ENCODE data around the gene PLEKHA1.

The PLEKHA1 gene

GRCh38 chr10:122468307-122468925 is 93.9 kb downstream of the PLEKHA1 start:
- in situ Hi-C loops (cut with MboI; ENCODE audit: low sequenced_read_pairs), result no loop called here
- H3K4me3 ChIP-seq, result no peak overlapping the region
- no peaks in the 10 kb centered on the region; the same call in 1 of the 2 replicates for H3K36me3 ChIP-seq (replicated peaks)
- no peak for DNase-seq (ENCODE audit: low spot score in 2 of 2)
- no peaks in the 10 kb centered on the region for H3K9me3 ChIP-seq
- no peaks in the 10 kb centered on the region for H3K4me1 ChIP-seq
- no peaks in the 10 kb centered on the region for H3K27me3 ChIP-seq (ENCODE audit: low read depth)

DNA sequence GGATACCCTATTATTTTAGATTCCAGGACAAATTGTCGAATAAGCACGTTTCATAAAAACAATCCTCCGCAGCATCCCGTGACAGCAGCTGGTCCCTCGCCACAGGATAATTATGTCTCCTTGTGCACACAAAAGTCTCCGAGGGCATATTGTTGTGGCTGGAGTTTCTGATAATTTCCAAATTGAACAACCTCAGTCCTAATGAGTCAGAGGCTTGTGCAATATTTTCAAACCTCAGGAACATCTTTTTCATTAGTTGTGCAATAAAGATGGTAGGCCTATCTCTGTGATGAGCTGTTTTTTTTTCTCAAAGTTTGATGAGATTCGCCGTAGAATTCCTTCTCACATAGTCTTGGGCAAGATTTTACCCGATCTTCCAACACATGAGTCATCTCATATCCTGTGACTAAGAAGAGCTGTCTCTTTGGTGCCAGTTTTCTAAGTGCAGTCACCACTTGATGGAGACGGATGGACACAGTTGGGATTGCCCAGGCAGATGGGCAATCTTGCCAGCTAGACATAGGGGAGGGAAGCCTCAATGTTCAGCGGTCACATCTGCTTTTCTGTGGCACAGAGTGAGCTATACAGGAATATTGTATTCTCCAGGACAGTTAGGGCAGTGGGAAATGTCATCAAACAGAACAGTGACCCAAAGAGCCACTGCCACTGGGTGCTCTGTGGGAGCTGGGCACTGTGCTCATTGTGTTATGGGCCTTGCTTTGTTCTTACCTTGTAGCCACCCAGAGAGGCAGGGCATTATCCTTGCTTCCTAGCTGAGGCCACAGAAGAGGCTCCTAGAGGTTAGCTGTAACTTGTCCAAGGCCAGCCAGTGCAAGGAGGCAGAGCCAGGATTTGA is 94.6 kb downstream of the PLEKHA1 start:
- no peak for DNase-seq (ENCODE audit: low spot score in 2 of 2)
- Histone ChIP-seq H3K9me3 (no peaks in the 10 kb centered on the region), H3K36me3 (replicated peaks) (no peaks in the 10 kb centered on the region; the same call in 1 of the 2 replicates), H3K4me1 (no peaks in the 10 kb centered on the region), H3K27me3 (ENCODE audit: low read depth) (no peaks in the 10 kb centered on the region), H3K4me3 (no peak overlapping the region)
- in situ Hi-C loops (cut with MboI; ENCODE audit: low sequenced_read_pairs), result no loop called here

- Histone ChIP-seq H3K27me3 (ENCODE audit: low read depth) (no peaks in the 10 kb centered on the region), H3K36me3 (replicated peaks) (no peaks in the 10 kb centered on the region; the same call in 1 of the 2 replicates), H3K4me1 (peaks cover under 1% of the 10 kb centered on the region), H3K4me3 (no peak overlapping the region), H3K9me3 (no peaks in the 10 kb centered on the region)
- DNase-seq (ENCODE audit: low spot score in 2 of 2), result no peak
- in situ Hi-C loops (cut with MboI; ENCODE audit: low sequenced_read_pairs), result no loop called here
Observed at GRCh38 chr10:122469848-122470247, 95.3 kb downstream of the PLEKHA1 start.

DNA sequence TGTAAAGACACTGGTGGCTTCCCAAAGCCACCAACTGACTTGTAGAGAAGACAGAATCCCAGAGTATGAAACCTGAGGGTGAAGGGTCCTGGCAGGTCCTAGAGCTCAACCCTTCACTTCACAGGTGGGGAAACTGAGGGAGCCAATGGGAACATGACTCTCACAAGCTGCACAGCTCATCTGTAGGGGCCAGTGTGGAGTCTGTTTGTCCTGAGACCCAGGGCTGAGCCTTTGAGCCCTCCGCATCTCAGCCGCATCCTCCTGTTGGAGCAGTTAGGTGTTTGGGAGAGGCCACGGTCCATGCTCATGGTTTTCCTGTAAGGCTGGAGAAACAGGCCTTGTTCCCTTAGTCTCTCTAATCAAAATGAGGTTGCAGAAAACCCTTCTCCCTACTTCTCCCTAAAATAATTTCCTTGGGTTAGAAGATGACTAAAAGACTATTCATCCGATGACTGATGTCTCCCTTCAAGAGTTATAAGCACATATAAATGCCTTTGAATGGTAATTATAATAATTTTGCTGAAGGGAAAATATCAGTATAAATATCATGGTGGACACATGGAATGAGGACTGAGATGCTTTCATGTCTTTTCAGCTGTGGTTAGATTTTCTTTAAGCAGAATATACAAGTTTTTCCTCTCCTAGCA is 97.1 kb downstream of the PLEKHA1 start:
- H3K4me3 ChIP-seq, result no peak overlapping the region
- peaks cover 13% of the 10 kb centered on the region for H3K4me1 ChIP-seq
- no peaks in the 10 kb centered on the region for H3K36me3 ChIP-seq (replicated peaks)
- DNase-seq (ENCODE audit: low spot score in 2 of 2), result no peak
- H3K27me3 ChIP-seq (ENCODE audit: low read depth), result no peaks in the 10 kb centered on the region
- no peaks in the 10 kb centered on the region for H3K9me3 ChIP-seq
- in situ Hi-C loops (cut with MboI; ENCODE audit: low sequenced_read_pairs), result no loop called here

DNA sequence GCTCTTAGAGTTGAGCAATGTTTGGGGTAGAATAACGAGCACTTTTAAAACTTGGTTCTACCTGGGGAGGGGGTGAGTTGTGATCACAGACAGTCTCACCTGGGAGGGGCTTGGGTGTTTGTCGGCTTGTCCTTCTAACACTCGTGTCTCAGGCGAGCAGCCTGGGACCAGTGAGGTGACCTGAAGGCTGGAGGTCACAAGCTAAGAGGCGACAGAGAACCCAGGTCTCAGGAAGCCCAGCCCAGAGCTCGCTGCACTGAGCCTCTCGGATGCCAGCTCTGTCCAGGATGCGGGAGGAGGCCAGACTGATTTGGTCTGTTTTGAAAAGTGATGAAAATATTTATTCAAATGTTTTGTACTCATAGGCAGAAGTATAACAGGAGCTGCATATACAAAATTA is 98.6 kb downstream of the PLEKHA1 start:
- no peaks in the 10 kb centered on the region for H3K9me3 ChIP-seq
- no peak for DNase-seq (ENCODE audit: low spot score in 2 of 2)
- no peaks in the 10 kb centered on the region for H3K36me3 ChIP-seq (replicated peaks)
- no peak overlapping the region for H3K4me3 ChIP-seq
- H3K27me3 ChIP-seq (ENCODE audit: low read depth), result no peaks in the 10 kb centered on the region
- peaks cover 13% of the 10 kb centered on the region for H3K4me1 ChIP-seq
- in situ Hi-C loops (cut with MboI; ENCODE audit: low sequenced_read_pairs), result no loop called here

- in situ Hi-C loops (cut with MboI; ENCODE audit: low sequenced_read_pairs), result no loop called here
- Histone ChIP-seq H3K9me3 (no peaks in the 10 kb centered on the region), H3K4me3 (no peak overlapping the region)
Observed at GRCh38 chr10:122474131-122474818, 99.8 kb downstream of the PLEKHA1 start.

DNA sequence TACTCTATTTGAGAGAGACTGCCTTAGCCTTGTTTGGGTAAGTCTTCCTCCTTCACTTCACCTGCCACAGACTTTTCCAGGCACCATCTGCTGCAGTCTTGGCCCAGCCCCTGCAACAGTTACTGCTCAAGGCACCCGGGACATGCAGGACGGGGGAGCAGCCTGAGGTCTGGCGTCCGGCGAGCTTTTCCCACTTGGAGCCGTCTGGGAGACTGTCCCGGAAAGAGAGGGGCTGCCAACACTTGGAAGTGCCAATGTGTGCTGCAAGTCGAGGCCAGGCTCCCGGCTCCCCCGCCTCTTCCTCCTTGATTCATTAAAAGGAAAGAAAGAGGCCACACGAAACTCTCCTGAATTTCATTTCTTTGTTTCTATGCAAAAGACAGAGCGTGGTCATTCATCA is 100.6 kb downstream of the PLEKHA1 start:
- Histone ChIP-seq H3K9me3 (no peaks in the 10 kb centered on the region), H3K4me1 (peaks cover 13% of the 10 kb centered on the region), H3K36me3 (replicated peaks) (no peaks in the 10 kb centered on the region), H3K4me3 (no peak overlapping the region), H3K27me3 (ENCODE audit: low read depth) (no peaks in the 10 kb centered on the region)
- in situ Hi-C loops (cut with MboI; ENCODE audit: low sequenced_read_pairs), result no loop called here
- DNase-seq (ENCODE audit: low spot score in 2 of 2), result peak in 1 of 2 experiments; percentile 61

More at GRCh38 chr10:122474131-122474818, 99.8 kb downstream of the PLEKHA1 start:
- Histone ChIP-seq H3K36me3 (replicated peaks) (no peaks in the 10 kb centered on the region), H3K27me3 (ENCODE audit: low read depth) (no peaks in the 10 kb centered on the region), H3K4me1 (peaks cover 13% of the 10 kb centered on the region)
- no peak for DNase-seq (ENCODE audit: low spot score in 2 of 2)

DNA sequence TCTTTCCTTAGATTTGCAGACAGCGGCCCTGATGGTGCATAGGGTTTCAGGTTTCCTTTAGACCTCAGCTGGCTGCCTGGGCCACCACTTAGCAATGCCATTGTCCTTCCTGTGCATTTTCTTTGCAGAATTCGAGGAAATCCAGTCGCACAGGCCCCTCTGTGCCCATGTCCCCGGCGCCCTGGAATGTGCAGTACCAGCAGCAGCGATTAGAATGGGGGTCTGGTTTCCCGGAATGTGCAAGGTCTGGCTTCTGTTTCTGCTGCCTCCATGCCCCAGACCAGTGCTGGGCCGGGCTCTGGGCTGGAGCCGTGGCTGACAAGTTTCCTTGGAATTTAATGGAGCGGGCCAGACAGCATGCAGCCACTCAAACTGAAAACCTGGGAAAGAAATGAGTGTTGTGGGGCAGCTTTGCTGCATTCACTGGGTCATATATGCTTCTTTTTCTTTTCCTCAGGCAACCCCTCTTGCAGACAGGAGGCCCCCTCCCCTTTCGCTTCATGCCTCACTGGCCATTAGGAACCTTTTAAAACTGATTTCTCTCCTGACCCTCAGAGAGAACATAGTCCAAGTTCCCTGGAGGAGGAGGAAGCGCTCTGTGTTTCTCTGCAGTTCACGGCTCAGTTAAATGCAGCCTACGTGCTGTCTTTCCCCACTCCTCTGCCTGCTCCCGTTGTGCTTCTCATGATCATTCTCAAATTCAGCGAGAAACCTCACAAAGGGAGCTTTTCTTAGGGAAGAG is 101.3 kb downstream of the PLEKHA1 start:
- Histone ChIP-seq H3K36me3 (replicated peaks) (no peaks in the 10 kb centered on the region), H3K27me3 (ENCODE audit: low read depth) (no peaks in the 10 kb centered on the region), H3K4me3 (no peak overlapping the region), H3K9me3 (no peaks in the 10 kb centered on the region), H3K4me1 (peaks cover 13% of the 10 kb centered on the region)
- in situ Hi-C loops (cut with MboI; ENCODE audit: low sequenced_read_pairs), result no loop called here
- DNase-seq (ENCODE audit: low spot score in 2 of 2), result peak in 1 of 2 experiments; percentile 65

- H3K9me3 ChIP-seq, result no peaks in the 10 kb centered on the region
Observed at GRCh38 chr10:122476333-122476695, 101.8 kb downstream of the PLEKHA1 start.

GRCh38 chr10:122477436-122477835 is 102.9 kb downstream of the PLEKHA1 start:
- Histone ChIP-seq H3K4me3 (no peak overlapping the region), H3K36me3 (replicated peaks) (no peaks in the 10 kb centered on the region), H3K27me3 (ENCODE audit: low read depth) (no peaks in the 10 kb centered on the region), H3K4me1 (peaks cover 13% of the 10 kb centered on the region), H3K9me3 (no peaks in the 10 kb centered on the region)
- in situ Hi-C loops (cut with MboI; ENCODE audit: low sequenced_read_pairs), result no loop called here
- DNase-seq (ENCODE audit: low spot score in 2 of 2), result no peak

More at GRCh38 chr10:122476333-122476695, 101.8 kb downstream of the PLEKHA1 start:
- no peak overlapping the region for H3K4me3 ChIP-seq
- no peak for DNase-seq (ENCODE audit: low spot score in 2 of 2)
- peaks cover 13% of the 10 kb centered on the region for H3K4me1 ChIP-seq
- no peaks in the 10 kb centered on the region for H3K36me3 ChIP-seq (replicated peaks)
- in situ Hi-C loops (cut with MboI; ENCODE audit: low sequenced_read_pairs), result no loop called here
- no peaks in the 10 kb centered on the region for H3K27me3 ChIP-seq (ENCODE audit: low read depth)

GRCh38 chr10:122478971-122479370 is 104.5 kb downstream of the PLEKHA1 start:
- in situ Hi-C loops (cut with MboI; ENCODE audit: low sequenced_read_pairs), result no loop called here
- Histone ChIP-seq H3K27me3 (ENCODE audit: low read depth) (no peaks in the 10 kb centered on the region), H3K36me3 (replicated peaks) (no peaks in the 10 kb centered on the region), H3K4me3 (no peak overlapping the region), H3K4me1 (peaks cover 13% of the 10 kb centered on the region), H3K9me3 (no peaks in the 10 kb centered on the region)
- no peak for DNase-seq (ENCODE audit: low spot score in 2 of 2)

DNA sequence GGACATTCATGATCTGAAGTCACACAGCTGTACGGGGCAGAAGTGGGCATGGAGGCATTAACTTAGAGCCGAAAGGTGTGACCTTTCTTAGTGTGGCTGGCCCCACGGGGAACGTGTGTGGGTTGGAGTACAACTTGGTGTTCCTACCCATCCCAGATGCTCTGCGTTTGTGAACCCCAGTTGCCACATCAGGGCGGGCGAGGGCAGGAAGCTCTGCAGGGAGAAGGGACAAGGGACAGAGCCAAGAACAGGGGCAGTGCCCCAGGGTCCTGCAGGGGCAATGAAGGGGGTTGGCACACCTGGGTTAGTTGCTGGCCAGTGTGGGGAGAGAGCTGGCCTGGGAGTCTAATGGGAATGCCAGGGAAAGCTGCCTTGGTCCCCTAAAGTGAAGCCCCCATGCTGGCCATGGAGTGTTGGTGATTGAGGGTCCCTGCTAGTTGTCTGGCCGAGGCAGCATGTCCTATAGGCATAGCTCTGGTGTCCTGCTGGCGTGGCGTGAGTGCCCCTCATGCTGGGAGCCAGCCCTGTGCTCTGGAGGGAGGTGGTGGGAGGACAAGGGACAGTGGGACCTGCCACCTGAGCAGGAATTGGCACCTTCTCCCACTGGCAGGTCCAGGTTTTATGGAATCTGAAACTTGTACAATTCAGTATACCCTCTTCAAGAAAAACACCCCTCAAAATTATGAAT is 105.8 kb downstream of the PLEKHA1 start:
- no peak for DNase-seq (ENCODE audit: low spot score in 2 of 2)
- H3K27me3 ChIP-seq (ENCODE audit: low read depth), result no peaks in the 10 kb centered on the region
- in situ Hi-C loops (cut with MboI; ENCODE audit: low sequenced_read_pairs), result no loop called here
- H3K36me3 ChIP-seq (replicated peaks), result no peaks in the 10 kb centered on the region
- peaks cover 7% of the 10 kb centered on the region for H3K4me1 ChIP-seq
- H3K9me3 ChIP-seq, result no peaks in the 10 kb centered on the region
- no peak overlapping the region for H3K4me3 ChIP-seq

Data from HAP-1 (cell line).